RWPE1 (cell line): ENCODE data around the gene HOXD8.

Experiments used
- CTCF ChIA-PET: fragments of 350-600 bp; sonication (Branson Sonifier 250); formaldehyde crosslinking; extraction: SDS; loops from one replicate; lab custom pipeline; 2021; lab: Yijun Ruan, JAX
- POLR2A ChIA-PET: fragments of 400-600 bp; formaldehyde crosslinking; extraction: SDS; loops from one replicate; lab custom pipeline; 2020; ENCODE audit warnings: antibody characterized with exemption; ENCODE audit not compliant: low non-redundant PET; lab: Yijun Ruan, JAX
- DNase-seq: peaks from one replicate; pipeline ENCODE4 v3.0.0; 2012; ENCODE audit warnings: low spot score
- H3K27ac ChIP-seq: fragments of 450-650 bp; 2 replicates; pipeline ENCODE4 v1.5.1; 2017
- CTCF ChIP-seq: fragments of 450-650 bp; conservative IDR thresholded peaks from 2 replicates; pipeline ENCODE4 v1.5.1; 2017; ENCODE audit warnings: low read depth, mild to moderate bottlenecking

HOXD8 gene

GRCh38 chr2:176105078-176105729, 24.3 kb upstream of the HOXD8 start:
- TF ChIP-seq CTCF: no peak
- POLR2A ChIA-PET: no interaction called here
- DNase-seq: no peak
- CTCF ChIA-PET: interaction anchor here (0.7 to 1.3 kb wide), 4 partner anchors 12 to 709 kb away, joined by 3 to 5 read pairs (median 4); no protein-coding TSS in a partner anchor
- peak overlapping the region; percentile 98 for H3K27ac ChIP-seq

- ChIA-PET POLR2A (interaction anchor here (0.6 to 1.3 kb wide), 3 partner anchors 9 to 14 kb away, joined by 3 to 4 read pairs (median 3); no protein-coding TSS in a partner anchor), CTCF (interaction anchor here (0.6 kb wide), 1 partner anchor 365 kb away, joined by 3 read pairs; no protein-coding TSS in a partner anchor)
- DNase-seq: no peak
- TF ChIP-seq CTCF: no peak
- peak overlapping the region; percentile 98 for H3K27ac ChIP-seq
Observed at GRCh38 chr2:176105730-176106580, 23.6 kb upstream of the HOXD8 start.

GRCh38 chr2:176106581-176107539, 22.6 kb upstream of the HOXD8 start, which contains the start of gene HOXD11:
Gene HOXD11 (plus strand): TSS chr2:176107280. CDS start chr2:176107356, 76 bp downstream.
- TF ChIP-seq CTCF: no peak
- ChIA-PET POLR2A (interaction anchor here (0.6 to 1.3 kb wide), 3 partner anchors 10 to 13 kb away, joined by 3 to 4 read pairs (median 3); no protein-coding TSS in a partner anchor), CTCF (interaction anchor here (0.6 kb wide), 1 partner anchor 18 kb away, joined by 4 read pairs; no protein-coding TSS in a partner anchor)
- peak within 1 kb of the TSS; percentile 98 for H3K27ac ChIP-seq
- peak; percentile 98 for DNase-seq

GRCh38 chr2:176107731-176108181, 21.7 kb upstream of the HOXD8 start:
- no peak for DNase-seq
- H3K27ac ChIP-seq: peak overlapping the region; percentile 98
- no peak for TF ChIP-seq CTCF
- ChIA-PET CTCF (no interaction called here), POLR2A (no interaction called here)

- no peak for DNase-seq
- CTCF ChIA-PET: interaction anchor here (0.6 to 1.4 kb wide), 2 partner anchors 12 to 17 kb away, joined by 4 to 7 read pairs; no protein-coding TSS in a partner anchor
- TF ChIP-seq CTCF: no peak
- POLR2A ChIA-PET: no interaction called here
- peak overlapping the region; percentile 98 for H3K27ac ChIP-seq
Observed at GRCh38 chr2:176109192-176109901, 20.2 kb upstream of the HOXD8 start.
